ENCODE measurements around the gene STXBP5.

STXBP5 gene

DNA sequence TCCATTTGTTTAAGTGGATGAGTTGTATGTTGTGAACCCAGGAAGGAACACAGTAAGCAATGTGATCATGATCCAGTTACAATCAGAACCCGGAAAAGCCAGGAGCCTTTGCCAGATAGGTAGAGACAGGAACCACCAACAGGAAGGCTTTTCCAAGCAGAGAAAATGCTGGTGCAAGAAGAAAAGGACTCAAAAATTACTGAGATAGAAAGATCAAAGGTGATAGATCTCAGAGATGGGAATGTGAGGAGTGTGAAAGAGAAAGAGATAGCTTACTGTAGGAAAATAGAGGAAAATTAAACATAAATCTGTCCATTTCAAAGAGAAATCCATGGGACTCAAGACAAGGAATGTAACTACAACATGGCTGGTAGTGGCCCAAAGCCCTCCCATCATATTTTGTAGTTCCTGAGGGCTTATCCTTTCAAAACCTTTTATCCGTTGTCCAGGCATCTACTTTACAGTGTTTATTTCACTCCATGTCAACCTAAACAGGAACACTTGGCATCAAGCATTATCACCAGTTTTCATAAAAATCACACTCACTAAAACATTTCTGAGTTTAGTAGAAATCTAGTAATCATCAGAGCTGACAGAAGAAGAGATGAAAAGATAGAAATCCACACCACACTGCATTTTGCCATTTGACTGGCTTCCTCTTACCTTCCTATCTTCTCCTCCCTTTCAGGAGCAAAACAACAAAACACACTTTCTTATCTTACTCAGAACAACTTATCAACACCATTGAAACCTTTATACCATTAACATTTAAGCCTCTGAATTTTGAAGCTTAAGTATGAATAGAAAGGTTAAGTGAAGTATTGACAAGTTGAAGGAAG lies 44.5 kb upstream of the STXBP5 start (continued):
- TF ChIP-seq ZNF16 (tag by site-specific recombination; IDR thresholded peaks at IDR 0.05; ENCODE audit: low read depth) = no peak
- TF ChIP-seq, protein P1, sequence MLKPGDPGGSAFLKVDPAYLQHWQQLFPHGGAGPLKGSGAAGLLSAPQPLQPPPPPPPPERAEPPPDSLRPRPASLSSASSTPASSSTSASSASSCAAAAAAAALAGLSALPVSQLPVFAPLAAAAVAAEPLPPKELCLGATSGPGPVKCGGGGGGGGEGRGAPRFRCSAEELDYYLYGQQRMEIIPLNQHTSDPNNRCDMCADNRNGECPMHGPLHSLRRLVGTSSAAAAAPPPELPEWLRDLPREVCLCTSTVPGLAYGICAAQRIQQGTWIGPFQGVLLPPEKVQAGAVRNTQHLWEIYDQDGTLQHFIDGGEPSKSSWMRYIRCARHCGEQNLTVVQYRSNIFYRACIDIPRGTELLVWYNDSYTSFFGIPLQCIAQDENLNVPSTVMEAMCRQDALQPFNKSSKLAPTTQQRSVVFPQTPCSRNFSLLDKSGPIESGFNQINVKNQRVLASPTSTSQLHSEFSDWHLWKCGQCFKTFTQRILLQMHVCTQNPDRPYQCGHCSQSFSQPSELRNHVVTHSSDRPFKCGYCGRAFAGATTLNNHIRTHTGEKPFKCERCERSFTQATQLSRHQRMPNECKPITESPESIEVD (tag by site-specific recombination; IDR thresholded peaks at IDR 0.05) = no peak
- TF ChIP-seq ZNF394 (tag by site-specific recombination; IDR thresholded peaks at IDR 0.05; ENCODE audit: borderline replicate concordance) = no peak
- no peak for TF ChIP-seq ZIC2 (tag by site-specific recombination; IDR thresholded peaks at IDR 0.05)
- TF ChIP-seq, protein P2, sequence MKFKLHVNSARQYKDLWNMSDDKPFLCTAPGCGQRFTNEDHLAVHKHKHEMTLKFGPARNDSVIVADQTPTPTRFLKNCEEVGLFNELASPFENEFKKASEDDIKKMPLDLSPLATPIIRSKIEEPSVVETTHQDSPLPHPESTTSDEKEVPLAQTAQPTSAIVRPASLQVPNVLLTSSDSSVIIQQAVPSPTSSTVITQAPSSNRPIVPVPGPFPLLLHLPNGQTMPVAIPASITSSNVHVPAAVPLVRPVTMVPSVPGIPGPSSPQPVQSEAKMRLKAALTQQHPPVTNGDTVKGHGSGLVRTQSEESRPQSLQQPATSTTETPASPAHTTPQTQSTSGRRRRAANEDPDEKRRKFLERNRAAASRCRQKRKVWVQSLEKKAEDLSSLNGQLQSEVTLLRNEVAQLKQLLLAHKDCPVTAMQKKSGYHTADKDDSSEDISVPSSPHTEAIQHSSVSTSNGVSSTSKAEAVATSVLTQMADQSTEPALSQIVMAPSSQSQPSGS (tag by site-specific recombination; IDR thresholded peaks at IDR 0.05; ENCODE audit: low read depth) = no peak
- TF ChIP-seq ZNF621 (tag by site-specific recombination; IDR thresholded peaks at IDR 0.05) = no peak
- no peak for TF ChIP-seq ZNF391 (tag by site-specific recombination; IDR thresholded peaks at IDR 0.05; ENCODE audit: borderline replicate concordance, low read depth)

DNA sequence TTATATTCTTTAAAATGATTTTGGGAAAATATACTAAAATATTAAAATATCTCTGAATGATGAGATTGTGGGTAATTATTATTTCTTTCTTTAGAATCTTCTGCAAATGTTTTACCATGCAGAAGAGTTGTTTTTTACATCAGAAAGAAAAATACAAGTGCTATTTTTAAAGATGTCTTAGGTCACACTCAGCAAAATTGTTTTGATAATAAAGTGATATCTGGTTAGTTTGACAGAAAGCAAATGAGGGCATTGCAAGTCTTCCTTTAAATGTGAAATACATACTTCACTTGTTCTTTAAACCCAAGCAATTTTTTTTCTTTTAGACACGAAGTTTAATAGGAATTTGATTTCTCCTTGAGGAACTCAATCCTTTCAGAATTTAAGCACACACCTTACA lies 43.6 kb upstream of the STXBP5 start:
- H3K4me3 ChIP-seq (ENCODE audit: low read depth, low read length) = no peak overlapping the region
- H3K4me1 ChIP-seq (ENCODE audit: control insufficient read depth, insufficient read depth, low read length) = no peaks in the 10 kb centered on the region
- CTCF ChIA-PET = no interaction called here
- H3K27ac ChIP-seq (ENCODE audit: extremely low read depth, low read depth, low read length) = no peak overlapping the region
- H3K36me3 ChIP-seq (ENCODE audit: control insufficient read depth in 2 of 2, insufficient read depth in 1 of 2, low read length in 2 of 2) = no peaks in the 10 kb centered on the region
- POLR2A ChIA-PET = no interaction called here
- TF ChIP-seq, protein P3, sequence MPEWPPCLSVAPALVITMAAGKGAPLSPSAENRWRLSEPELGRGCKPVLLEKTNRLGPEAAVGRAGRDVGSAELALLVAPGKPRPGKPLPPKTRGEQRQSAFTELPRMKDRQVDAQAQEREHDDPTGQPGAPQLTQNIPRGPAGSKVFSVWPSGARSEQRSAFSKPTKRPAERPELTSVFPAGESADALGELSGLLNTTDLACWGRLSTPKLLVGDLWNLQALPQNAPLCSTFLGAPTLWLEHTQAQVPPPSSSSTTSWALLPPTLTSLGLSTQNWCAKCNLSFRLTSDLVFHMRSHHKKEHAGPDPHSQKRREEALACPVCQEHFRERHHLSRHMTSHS (tag by site-specific recombination; IDR thresholded peaks at IDR 0.05) = no peak
- TF ChIP-seq, protein P4, sequence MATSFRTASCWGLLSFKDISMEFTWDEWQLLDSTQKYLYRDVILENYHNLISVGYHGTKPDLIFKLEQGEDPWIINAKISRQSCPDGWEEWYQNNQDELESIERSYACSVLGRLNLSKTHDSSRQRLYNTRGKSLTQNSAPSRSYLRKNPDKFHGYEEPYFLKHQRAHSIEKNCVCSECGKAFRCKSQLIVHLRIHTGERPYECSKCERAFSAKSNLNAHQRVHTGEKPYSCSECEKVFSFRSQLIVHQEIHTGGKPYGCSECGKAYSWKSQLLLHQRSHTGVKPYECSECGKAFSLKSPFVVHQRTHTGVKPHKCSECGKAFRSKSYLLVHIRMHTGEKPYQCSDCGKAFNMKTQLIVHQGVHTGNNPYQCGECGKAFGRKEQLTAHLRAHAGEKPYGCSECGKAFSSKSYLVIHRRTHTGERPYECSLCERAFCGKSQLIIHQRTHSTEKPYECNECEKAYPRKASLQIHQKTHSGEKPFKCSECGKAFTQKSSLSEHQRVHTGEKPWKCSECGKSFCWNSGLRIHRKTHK (tag by site-specific recombination; IDR thresholded peaks at IDR 0.05) = no peak
- TF ChIP-seq ZNF239 (tag by site-specific recombination; IDR thresholded peaks at IDR 0.05) (no peak), ZNF768 (tag by site-specific recombination; IDR thresholded peaks at IDR 0.05) (no peak)
- TF ChIP-seq, protein P5, sequence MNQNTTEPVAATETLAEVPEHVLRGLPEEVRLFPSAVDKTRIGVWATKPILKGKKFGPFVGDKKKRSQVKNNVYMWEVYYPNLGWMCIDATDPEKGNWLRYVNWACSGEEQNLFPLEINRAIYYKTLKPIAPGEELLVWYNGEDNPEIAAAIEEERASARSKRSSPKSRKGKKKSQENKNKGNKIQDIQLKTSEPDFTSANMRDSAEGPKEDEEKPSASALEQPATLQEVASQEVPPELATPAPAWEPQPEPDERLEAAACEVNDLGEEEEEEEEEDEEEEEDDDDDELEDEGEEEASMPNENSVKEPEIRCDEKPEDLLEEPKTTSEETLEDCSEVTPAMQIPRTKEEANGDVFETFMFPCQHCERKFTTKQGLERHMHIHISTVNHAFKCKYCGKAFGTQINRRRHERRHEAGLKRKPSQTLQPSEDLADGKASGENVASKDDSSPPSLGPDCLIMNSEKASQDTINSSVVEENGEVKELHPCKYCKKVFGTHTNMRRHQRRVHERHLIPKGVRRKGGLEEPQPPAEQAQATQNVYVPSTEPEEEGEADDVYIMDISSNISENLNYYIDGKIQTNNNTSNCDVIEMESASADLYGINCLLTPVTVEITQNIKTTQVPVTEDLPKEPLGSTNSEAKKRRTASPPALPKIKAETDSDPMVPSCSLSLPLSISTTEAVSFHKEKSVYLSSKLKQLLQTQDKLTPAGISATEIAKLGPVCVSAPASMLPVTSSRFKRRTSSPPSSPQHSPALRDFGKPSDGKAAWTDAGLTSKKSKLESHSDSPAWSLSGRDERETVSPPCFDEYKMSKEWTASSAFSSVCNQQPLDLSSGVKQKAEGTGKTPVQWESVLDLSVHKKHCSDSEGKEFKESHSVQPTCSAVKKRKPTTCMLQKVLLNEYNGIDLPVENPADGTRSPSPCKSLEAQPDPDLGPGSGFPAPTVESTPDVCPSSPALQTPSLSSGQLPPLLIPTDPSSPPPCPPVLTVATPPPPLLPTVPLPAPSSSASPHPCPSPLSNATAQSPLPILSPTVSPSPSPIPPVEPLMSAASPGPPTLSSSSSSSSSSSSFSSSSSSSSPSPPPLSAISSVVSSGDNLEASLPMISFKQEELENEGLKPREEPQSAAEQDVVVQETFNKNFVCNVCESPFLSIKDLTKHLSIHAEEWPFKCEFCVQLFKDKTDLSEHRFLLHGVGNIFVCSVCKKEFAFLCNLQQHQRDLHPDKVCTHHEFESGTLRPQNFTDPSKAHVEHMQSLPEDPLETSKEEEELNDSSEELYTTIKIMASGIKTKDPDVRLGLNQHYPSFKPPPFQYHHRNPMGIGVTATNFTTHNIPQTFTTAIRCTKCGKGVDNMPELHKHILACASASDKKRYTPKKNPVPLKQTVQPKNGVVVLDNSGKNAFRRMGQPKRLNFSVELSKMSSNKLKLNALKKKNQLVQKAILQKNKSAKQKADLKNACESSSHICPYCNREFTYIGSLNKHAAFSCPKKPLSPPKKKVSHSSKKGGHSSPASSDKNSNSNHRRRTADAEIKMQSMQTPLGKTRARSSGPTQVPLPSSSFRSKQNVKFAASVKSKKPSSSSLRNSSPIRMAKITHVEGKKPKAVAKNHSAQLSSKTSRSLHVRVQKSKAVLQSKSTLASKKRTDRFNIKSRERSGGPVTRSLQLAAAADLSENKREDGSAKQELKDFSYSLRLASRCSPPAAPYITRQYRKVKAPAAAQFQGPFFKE (tag by site-specific recombination; IDR thresholded peaks at IDR 0.05; ENCODE audit: borderline replicate concordance) = no peak
- H3K9me3 ChIP-seq (ENCODE audit: control insufficient read depth, insufficient read depth, low read depth, low read length) = no peaks in the 10 kb centered on the region

Data from HEK293 (cell line).